PC-9 (cell line): Measurements from ENCODE around the gene CKM. TPM values are rescaled to one million over a fixed set of nuclear protein-coding genes. Genes with fewer than 3 reads are reported as not detected.

Experiments used
- BruUV-seq: library from RNA; stranded (reverse); fragments of 400-500 nt; replicated peaks from 2 replicates; lab custom pipeline; 2021; lab: Mats Ljungman, UMichigan
- CTCF ChIA-PET: fragments of 300-600 bp; sonication (Branson Sonifier 250); formaldehyde crosslinking; loops from one replicate; lab custom pipeline; 2022; ENCODE audit warnings: antibody characterized with exemption; lab: Charles Lee
- POLR2A ChIA-PET: fragments of 300-600 bp; sonication (Branson Sonifier 250); formaldehyde crosslinking; loops from one replicate; lab custom pipeline; 2022; ENCODE audit warnings: antibody characterized with exemption; ENCODE audit not compliant: unreplicated experiment; lab: Charles Lee
- DNase-seq, 2 experiments: peaks; one replicate each; pipeline versions ENCODE4 v3.0.0 to v3.0.0-alpha.2; 2015 to 2022; ENCODE audit warnings: mixed read lengths in 1 of 2
- H2AFZ ChIP-seq: fragments of 200-600 bp; sonication (generic); 2 replicates; pipeline ENCODE4 v1.8.1; 2017; ENCODE audit warnings: antibody characterized with exemption
- H3F3A ChIP-seq: fragments of 200-600 bp; sonication (generic); 2 replicates; pipeline ENCODE4 v1.8.1; 2017; ENCODE audit warnings: antibody characterized with exemption, mild to moderate bottlenecking, low read depth; ENCODE audit not compliant: insufficient read depth
- H3K27ac ChIP-seq: fragments of 200-600 bp; sonication (generic); 2 replicates; pipeline ENCODE4 v1.6.1; 2016; ENCODE audit warnings: mixed run types
- H3K27me3 ChIP-seq: fragments of 200-600 bp; sonication (generic); 2 replicates; pipeline ENCODE4 v1.6.1; 2016; ENCODE audit warnings: low read depth, mixed run types; ENCODE audit not compliant: insufficient read depth
- H3K36me3 ChIP-seq: fragments of 200-600 bp; sonication (generic); 2 replicates; pipeline ENCODE4 v1.6.1; 2016; ENCODE audit warnings: low read depth, mixed run types
- H3K4me1 ChIP-seq: fragments of 200-600 bp; sonication (generic); replicated peaks from 2 replicates; pipeline ENCODE4 v1.6.1; 2016; ENCODE audit warnings: mixed run types; ENCODE audit not compliant: insufficient read depth
- H3K4me2 ChIP-seq: fragments of 200-600 bp; sonication (generic); 2 replicates; pipeline ENCODE4 v1.6.1; 2017; ENCODE audit warnings: mixed run types
- H3K4me3 ChIP-seq: fragments of 200-600 bp; sonication (generic); 2 replicates; pipeline ENCODE4 v1.6.1; 2016; ENCODE audit warnings: mixed run types
- H3K79me2 ChIP-seq: fragments of 200-600 bp; sonication (generic); 2 replicates; pipeline ENCODE4 v1.6.1; 2017; ENCODE audit warnings: low read depth, mixed run types
- H3K9me2 ChIP-seq: fragments of 200-600 bp; sonication (generic); 2 replicates; pipeline ENCODE4 v1.8.1; 2017; ENCODE audit warnings: mild to moderate bottlenecking; ENCODE audit not compliant: insufficient read depth
- H3K9me3 ChIP-seq: fragments of 200-600 bp; sonication (generic); 2 replicates; pipeline ENCODE4 v1.8.1; 2016; ENCODE audit warnings: low read depth; ENCODE audit not compliant: insufficient read depth
- H4K20me1 ChIP-seq: fragments of 200-600 bp; sonication (generic); 2 replicates; pipeline ENCODE4 v1.8.1; 2017; ENCODE audit not compliant: insufficient read depth
- CTCF ChIP-seq: fragments of 200-600 bp; sonication (generic); conservative IDR thresholded peaks from 2 replicates; pipeline ENCODE4 v1.6.1; 2017; ENCODE audit warnings: mixed run types, antibody characterized with exemption, mild to moderate bottlenecking, moderate library complexity
- EZH2 ChIP-seq: fragments of 200-600 bp; sonication (generic); IDR thresholded peaks from 2 replicates; pipeline ENCODE4 v1.8.0; 2017; ENCODE audit warnings: antibody characterized with exemption, low read depth
- intact Hi-C: fragments of 100-400 bp; cut with micrococcal nuclease; formaldehyde crosslinking; loops from one replicate; pipeline ENCODE4 v1.10.0; 2022; ENCODE audit not compliant: unreplicated experiment
- total RNA-seq: library from RNA; stranded (reverse); gene quantifications from 2 replicates; pipeline ENCODE4 v1.2.3, GENCODE V29; 2021

The CKM gene
- total RNA-seq, 1 experiment from 2014 or later: not detected

GRCh38 chr19:45293682-45294081 lies 29.0 kb downstream of the CKM start:
- DNase-seq: no peak
- Histone ChIP-seq H3F3A (no peaks in the 10 kb centered on the region), H3K4me1 (no peaks in the 10 kb centered on the region), H3K27me3 (no peaks in the 10 kb centered on the region), H3K9me2 (no peaks in the 10 kb centered on the region), H3K4me3 (no peak overlapping the region), H2AFZ (no peak overlapping the region), H3K4me2 (no peak overlapping the region), H3K9me3 (no peaks in the 10 kb centered on the region), H3K79me2 (no peaks in the 10 kb centered on the region), H3K36me3 (0 out of 2 replicates have a peak, but pooled peaks cover 4% of the 10 kb centered on the region), H3K27ac (no peak overlapping the region), H4K20me1 (no peaks in the 10 kb centered on the region)
- POLR2A ChIA-PET: no interaction called here
- intact Hi-C loops: no loop called here
- no TSS peak for BruUV-seq
- no peak for TF ChIP-seq CTCF
- no peak for TF ChIP-seq EZH2
- CTCF ChIA-PET: no interaction called here

DNA sequence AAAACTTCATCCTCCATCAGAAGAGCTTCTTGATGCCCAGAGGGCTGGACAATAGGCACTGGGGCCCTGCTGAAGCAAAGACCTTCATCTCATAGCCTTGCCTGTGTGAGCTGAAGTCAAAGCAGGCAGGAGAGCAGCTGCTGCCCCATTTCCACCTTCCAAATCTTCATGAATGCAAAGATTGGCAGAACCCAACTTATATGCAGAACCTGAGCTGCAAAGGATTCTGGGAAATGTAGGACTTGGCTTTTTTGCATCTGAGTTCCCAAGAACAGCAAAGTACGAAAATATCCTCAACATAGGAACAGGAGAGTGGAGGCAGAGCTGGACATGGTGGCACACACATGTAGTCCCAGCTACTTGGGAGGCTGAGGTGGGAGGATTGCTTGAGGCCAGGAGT lies 30.8 kb downstream of the CKM start:
- CTCF ChIA-PET: no interaction called here

DNA sequence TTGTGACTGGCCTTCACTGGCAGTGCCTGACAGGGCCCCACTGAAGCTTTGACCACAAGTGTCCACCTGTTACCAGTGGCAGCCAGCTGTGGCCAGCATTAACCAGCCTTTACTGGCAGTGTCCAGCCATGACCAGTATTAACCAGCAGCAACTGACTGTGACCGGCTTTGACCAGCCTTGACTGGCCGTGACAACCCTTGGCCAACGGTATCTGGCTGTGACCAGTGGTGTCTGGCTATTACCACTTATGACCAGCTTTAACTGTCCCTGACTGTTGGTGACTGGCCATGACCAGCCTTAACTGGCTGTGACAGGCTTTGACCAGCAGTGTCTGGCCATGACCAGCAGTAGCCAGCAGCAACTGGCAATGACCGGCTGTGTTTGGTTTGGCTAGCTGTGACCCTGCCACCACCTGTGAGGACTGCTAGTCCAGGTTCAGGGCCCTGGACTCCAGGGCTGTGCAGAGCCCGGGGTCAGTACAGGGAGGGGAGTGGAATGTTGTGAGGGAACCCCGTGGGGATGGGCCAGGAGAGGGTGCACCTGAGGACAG lies 32.2 kb downstream of the CKM start:
- Histone ChIP-seq H3F3A (no peaks in the 10 kb centered on the region), H3K4me3 (no peak overlapping the region), H3K4me1 (no peaks in the 10 kb centered on the region), H3K9me2 (no peaks in the 10 kb centered on the region), H3K27me3 (no peaks in the 10 kb centered on the region), H4K20me1 (no peaks in the 10 kb centered on the region), H3K36me3 (0 out of 2 replicates have a peak, but pooled peaks cover 4% of the 10 kb centered on the region), H2AFZ (no peak overlapping the region), H3K79me2 (no peaks in the 10 kb centered on the region), H3K9me3 (no peaks in the 10 kb centered on the region), H3K4me2 (no peak overlapping the region), H3K27ac (no peak overlapping the region)
- POLR2A ChIA-PET: no interaction called here
- intact Hi-C loops: no loop called here
- CTCF ChIA-PET: interaction anchor here (0.5 kb wide), 1 partner anchor 387 kb away, joined by 3 read pairs; no protein-coding TSS in a partner anchor
- no TSS peak for BruUV-seq
- no peak for DNase-seq
- TF ChIP-seq CTCF (no peak), EZH2 (no peak)

More for the DNA sequence above, 30.8 kb downstream of the CKM start:
- POLR2A ChIA-PET: no interaction called here
- H3K27ac ChIP-seq: no peak overlapping the region
- H3K4me1 ChIP-seq: no peaks in the 10 kb centered on the region
- no peak overlapping the region for H3K4me2 ChIP-seq
- no peak for TF ChIP-seq EZH2
- no peak for TF ChIP-seq CTCF
- BruUV-seq: no TSS peak
- no peaks in the 10 kb centered on the region for H3F3A ChIP-seq
- no peak overlapping the region for H2AFZ ChIP-seq
- H3K9me3 ChIP-seq: no peaks in the 10 kb centered on the region
- H3K27me3 ChIP-seq: no peaks in the 10 kb centered on the region
- H4K20me1 ChIP-seq: no peaks in the 10 kb centered on the region
- H3K36me3 ChIP-seq: 0 out of 2 replicates have a peak, but pooled peaks cover 4% of the 10 kb centered on the region
- H3K4me3 ChIP-seq: no peak overlapping the region
- H3K9me2 ChIP-seq: no peaks in the 10 kb centered on the region
- intact Hi-C loops: no loop called here
- no peak for DNase-seq
- H3K79me2 ChIP-seq: no peaks in the 10 kb centered on the region
